HG03520 (cell line): Measurements from ENCODE around the gene EARS2.
A peak's percentile ranks its signal among the peaks of the same experiment; 100 is the strongest.
"Not testable (repeated sequence)": the region's sequence is repeated elsewhere in the genome, so short reads cannot be mapped to it uniquely, and the experiment has no call there.

Source experiments
- ATAC-seq: cut with Tn5 transposase; IDR thresholded peaks from one replicate; pipeline ENCODE4 v1.9.1; 2021; ENCODE audit warnings: mild to moderate bottlenecking, moderate library complexity; ENCODE audit not compliant: unreplicated experiment

The EARS2 gene

DNA sequence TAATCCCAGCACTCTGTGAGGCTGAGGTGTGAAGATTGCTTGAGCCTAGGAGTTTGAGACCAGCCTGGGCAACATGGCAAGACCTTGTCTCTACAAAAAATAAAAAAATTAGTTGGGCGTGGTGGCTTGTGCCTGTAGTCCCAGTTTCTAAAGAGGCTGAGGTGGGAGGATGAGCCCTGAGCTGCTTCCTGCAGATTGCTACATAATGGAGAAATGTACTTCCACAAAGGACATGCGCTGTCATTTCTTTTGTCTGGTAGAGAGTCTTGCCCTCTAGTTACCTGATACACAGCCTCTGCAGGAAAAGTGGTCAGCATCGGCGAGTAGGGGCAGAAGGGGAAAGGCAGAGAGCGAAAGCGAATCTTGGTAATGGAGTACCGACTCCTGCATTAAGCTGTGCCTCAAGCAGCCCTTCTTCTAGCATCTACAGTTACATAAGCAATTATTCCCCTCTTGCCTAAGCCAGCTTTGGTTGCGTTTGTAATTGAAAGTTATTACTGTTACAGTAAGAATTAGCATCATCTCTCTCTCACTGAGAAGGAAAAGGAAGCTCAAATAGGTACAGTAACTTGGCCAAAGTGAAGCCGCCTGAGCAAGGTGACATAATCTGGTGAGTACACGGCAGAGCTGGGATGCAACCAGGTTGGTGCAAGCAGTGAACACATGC is 28.4 kb downstream of the EARS2 start:
- ATAC-seq: no peak

DNA sequence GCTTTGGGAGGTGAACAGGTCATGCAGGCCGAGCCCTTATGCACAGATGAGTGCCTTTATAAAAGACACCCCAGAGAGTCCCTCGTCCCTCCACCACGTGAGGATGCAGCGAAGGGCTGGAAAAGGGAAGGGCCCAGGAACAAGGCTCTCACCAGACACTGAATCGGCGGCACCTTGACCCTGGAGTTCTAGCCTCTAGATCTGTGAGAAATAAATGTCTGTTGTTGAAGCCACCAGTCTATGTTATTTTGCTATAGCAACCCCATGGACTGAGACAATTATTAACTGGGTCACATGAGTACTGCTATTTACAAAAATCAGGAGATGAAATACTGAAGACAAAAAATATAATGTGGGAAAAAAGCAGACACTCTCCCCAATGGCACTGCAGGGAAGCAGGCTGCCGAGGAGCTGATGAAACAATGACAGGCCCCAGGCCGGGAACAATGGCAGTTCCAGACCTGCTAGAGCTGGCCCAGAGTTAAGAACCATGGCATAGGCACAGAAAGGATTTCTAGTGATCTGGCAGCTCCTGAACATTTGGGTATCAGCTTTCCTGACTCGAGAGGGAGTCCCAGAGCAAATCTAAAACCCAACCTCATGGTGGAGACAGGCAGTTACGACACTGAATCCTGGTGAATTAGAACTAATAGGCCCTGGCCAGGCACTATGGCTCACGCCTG is 29.0 kb downstream of the EARS2 start:
- no peak for ATAC-seq

DNA sequence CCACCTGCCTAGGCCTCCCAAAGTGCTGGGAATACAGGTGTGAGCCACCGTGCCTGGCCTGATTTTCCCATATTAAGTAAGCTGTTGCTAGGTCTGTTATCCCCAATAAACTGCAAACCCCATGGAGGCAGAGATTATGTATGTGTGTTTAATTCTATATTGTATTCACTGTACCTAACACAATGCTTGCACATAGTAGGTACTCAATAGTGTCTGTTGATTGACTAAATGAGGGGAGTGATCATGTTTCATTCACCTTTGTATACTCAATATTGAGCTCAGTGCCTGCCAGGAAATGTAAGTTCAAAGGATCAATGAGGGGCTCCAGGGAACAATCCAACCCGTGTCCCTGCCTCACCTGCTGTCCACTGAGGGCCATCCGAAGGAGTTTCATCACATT is 32.3 kb downstream of the EARS2 start:
- ATAC-seq: no peak

DNA sequence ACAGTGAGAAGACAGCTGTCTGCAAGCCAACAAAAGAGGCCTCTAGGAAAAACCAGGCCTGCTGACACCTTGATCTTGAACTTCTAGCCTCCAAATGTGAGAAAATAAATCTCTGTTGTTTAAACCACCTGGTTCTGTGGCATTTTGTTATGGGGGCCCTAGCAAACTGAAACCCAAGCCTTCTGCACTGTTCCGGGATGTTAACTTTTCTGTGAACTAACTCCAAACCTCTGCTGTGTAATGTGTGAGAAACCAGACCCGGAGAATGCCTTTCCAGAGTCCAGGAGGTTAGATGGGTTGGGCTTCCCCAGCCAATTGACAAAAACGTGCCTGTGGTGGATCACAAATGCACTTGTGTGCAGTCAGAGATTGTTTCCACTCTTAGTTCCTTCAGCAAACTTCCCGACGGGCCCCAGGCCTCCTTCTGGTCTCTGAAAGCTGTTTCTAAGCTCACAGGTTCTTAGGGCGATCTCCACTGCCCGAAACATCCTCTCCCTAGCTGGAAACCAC is 33.2 kb downstream of the EARS2 start:
- no peak for ATAC-seq

DNA sequence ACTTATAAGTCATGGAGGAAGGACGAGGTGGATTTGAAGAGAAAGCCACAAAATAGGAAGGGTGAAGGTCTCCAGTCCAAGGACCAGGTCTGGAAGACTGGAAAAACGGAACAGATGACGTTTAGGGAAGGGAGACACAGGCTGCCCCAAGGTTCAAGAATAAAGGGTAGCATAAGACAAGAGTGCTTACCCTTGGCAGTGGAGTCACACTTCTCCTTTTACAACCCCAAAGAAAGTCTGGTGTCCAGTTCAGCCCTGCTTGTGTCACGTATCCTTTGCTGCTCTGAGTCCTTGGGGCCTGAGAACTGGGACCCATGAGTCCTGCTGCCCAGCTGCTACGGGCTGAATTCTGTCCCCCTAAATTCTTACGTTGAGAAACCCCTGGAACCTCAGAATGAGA is 33.8 kb downstream of the EARS2 start:
- no peak for ATAC-seq

DNA sequence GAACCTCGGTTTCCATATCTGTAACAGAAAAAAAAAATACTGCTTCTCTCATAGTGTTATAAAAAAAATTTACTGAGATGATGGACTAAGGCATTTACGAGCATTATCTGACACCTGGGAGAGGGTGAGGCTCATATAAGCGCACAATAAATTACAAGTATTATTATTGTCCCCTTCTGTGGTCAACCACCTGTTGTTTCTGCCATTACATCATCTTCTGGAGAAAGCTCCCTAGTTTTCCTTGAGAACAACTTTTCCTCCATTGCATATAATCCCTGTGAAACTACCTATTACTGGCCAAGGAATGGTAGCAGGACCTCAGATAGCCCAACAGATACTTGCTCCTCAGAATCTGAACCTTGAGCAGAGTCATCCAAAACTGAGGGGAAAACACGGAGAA is 35.2 kb downstream of the EARS2 start:
- no peak for ATAC-seq

DNA sequence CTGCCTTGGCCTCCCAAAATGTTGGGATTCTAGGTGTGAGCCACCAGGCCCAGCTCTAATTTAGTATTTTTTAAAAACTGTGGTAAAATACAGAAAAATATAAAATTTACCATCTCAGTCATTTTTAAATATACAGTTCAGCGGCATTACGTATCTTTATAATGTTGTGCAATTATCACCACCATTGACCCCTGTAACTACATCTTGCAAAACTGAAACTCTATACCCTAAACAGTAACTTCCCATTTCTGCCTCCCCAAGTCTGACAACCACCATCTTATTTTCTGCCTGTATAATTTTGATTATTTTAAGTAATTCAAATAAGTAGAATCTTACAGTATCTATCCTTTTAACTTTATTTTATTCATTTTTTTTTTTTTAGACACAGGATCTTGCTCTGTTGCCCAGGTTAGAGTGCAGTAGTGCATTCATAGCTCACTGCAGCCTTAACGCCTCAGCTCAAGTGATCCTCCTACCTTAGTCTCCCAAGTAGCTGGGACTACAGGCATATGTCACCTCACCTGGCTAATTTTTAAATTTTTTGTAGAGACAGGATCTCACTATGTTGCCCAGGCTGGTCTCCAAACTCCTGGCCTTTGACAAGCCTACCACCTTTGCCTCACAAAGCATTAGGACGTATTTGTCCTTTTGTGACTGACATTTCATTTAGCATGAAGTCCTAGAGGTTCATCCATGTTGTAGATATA is 36.0 kb downstream of the EARS2 start:
- no peak for ATAC-seq

DNA sequence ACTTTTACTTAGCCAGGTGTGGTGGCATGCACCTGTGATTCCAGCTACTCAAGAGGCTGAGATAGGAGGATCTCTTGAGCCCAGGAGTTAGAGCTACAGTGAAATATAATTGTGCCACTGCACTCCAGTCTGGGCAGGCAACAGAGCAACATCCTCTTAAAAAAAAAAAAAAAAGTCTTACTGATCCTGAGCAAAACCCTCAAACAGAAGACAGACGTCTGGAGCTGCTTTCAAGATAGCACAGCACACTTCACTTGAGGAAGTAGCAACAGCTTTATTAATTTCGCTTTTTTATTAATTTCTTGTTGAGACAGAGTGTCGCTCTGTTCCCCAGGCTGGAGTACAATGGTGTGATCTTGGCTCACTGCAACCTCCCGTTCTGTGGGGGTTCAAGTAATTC is 36.6 kb downstream of the EARS2 start:
- ATAC-seq: no peak

DNA sequence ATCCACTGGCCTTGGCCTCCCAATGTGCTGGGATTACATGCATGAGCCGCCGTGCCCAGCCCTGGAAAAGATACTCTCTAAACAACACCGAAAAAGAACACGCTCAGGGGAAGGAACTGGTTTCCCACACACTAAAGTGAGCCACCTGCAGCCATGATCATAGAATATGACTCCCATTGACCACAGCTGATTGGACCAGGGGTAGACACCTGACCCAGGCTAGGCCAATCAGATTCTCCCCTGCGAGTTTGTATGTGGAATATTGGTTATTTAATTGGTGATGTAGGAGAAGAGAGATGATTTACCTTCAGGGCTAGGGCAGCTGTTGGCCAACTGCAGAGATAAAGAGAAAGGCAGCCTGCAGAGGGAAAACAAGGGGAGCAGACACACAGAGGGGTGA is 37.9 kb downstream of the EARS2 start:
- ATAC-seq: no peak

DNA sequence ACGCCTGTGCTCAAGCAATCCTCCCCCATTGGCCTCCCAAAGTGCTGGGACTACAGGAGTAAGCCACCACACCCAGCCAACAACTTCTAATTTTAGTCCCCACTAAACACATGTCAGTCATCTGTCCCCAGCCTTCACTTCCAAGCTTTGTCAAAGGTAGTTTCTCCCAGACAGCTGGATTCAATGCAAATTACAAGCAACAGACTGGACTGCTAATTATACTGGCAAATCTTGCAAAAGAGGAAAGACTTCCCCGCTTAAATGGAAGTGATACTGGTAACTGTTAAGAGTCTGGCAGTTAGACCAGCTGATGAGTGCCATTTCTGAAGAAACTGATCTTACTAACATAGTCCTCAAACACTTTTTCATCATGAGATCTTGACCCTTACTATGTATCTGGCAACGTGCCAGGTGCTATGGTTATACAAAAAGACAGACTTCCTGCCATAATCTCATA is 38.7 kb downstream of the EARS2 start:
- ATAC-seq: no peak

DNA sequence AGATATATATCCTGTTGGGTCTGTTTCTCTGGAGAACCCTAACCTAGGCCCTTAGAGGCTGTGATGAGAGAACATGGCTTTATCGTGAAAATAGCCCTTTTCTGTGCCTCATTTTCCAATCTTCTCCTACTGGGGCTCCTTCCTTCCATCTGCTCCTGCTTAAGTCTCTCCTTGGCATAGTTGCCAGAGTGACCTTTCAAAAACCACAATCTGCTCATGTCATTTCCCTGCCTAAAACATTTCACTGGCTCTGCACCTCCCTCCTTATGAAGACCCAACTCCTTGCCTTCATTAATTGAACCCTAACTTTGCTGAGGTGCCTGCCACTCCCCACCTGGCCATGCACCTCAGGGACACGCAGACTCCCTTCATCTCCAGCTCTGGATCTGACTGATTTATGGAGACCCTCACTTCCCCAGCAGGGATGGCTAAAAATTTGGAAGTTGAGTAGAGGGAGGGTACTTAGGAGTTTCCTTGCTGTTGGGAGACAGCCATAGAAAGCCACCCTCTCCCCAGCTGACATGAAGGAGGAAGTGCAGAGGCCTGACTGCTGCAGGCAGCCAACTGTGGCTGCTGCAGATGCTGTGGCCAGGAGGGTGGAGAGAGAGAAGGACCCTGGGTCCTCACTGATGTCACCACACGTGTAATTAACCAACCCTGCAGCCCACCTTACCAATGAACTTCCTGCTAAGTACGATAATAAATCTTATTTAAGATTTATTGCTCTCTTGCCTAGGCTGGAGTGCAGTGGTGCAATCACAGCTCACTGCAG is 40.6 kb downstream of the EARS2 start:
- no peak for ATAC-seq

DNA sequence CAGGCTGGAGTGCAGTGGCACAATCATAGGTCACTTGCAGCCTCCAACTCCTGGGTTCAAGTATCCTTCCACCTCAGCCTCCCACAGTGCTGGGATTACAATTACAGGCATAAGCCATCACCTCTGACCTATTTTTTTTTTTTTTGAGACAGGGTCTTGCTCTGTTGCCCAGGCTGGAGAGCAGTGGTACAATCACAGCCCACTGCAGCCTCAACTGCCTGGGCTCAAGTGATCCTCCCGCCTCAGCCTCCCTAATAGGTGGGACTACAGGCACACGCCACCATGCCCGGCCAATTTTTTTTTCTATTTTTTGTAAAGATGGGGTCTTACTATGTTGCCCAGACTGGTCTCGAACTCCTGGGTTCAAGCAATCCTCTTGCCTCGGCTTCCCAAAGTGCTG is 41.3 kb downstream of the EARS2 start:
- no peak for ATAC-seq

DNA sequence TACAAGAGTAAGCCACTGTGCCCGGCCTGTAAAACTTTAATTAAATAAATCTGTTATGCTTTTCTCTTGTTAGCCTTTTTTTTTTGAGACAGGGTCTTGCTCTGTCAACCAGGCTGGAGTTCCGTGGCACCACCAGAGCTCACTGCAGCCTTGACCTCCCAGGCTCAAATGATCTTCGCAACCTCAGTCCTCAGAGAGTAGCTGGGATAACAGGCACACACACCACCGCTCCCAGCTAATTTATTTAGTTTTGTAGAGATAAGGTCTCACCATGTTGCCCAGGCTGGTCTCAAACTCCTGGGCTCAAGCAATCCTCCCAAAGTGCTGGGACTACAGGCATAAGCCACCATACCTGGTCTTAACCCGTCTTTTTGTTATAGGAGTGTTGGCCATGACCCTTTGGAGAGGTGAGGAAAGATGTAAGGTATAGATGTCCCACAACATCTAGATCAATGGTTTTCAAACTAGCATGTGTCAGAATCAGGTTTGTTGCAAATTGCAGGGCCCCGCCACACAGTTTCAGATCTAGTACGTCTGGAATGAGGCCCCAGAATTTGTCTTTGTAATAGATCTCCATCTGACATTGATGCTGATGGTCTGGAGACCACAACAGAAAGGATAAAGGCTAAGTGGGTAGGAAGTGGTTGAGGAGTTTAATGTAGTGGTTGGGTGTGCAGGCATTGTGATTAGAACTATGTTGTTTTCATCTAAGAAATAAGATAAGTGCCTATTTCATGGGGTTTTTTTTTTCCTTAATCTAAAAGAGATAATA is 42.6 kb downstream of the EARS2 start:
- no peak for ATAC-seq

DNA sequence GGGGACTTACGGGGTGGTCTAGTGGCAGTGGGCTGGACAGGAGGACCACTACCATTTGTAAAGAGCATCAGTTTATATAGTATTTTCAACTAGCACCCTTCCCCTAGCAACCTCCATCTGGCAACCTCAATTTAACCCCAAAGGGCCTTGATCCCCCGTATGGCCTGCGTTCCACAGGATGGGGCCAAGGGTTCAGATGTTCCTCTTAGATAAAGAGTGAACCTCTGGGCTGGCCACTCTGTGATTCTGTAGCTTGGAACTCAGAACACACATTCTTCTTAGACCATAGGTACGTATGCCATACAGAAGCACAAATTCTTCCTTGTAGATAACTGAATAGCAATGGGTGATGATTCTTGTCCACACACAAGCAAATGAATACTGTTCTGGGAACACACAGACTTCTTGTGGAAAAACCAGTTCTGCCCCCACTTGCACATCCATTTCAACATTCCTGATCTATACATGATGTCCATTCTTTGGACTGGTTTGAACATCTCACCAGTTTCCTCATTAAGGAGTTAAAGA is 44.9 kb downstream of the EARS2 start:
- no peak for ATAC-seq

DNA sequence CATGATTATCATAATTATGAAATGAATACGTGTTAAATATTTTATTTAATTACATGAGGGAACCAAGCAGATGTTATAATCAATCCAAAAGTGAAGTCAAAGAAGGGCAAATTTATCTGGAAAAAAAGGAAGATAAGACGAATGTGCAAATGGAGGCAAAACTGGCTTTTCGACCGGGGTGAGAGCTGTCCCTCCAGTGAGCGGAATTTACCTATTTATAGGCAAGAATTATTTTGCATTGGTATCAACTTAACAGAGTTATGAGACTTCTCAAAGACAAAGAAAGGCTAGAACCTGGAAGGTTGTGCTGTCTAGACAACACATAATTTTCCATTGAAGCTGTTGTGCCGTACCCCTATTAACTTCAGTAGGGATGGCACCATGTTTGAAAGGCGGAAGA is 45.4 kb downstream of the EARS2 start:
- ATAC-seq: no peak

DNA sequence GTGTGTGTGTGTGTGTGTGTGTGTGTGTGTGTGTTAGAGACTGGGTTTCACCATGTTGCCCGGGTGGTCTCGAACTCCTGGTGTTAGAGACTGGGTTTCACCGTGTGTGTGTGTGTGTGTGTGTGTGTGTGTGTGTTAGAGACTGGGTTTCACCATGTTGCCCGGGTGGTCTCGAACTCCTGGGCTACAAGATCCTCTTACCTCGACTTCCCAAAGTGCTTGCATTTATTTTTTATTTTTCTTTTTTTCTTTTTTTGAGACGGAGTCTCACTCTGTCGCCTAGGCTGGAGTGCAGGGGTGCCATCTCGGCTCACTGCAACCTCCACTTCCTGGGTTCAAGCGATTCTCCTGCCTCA is 46.3 kb downstream of the EARS2 start:
- ATAC-seq: not testable (repeated sequence)

DNA sequence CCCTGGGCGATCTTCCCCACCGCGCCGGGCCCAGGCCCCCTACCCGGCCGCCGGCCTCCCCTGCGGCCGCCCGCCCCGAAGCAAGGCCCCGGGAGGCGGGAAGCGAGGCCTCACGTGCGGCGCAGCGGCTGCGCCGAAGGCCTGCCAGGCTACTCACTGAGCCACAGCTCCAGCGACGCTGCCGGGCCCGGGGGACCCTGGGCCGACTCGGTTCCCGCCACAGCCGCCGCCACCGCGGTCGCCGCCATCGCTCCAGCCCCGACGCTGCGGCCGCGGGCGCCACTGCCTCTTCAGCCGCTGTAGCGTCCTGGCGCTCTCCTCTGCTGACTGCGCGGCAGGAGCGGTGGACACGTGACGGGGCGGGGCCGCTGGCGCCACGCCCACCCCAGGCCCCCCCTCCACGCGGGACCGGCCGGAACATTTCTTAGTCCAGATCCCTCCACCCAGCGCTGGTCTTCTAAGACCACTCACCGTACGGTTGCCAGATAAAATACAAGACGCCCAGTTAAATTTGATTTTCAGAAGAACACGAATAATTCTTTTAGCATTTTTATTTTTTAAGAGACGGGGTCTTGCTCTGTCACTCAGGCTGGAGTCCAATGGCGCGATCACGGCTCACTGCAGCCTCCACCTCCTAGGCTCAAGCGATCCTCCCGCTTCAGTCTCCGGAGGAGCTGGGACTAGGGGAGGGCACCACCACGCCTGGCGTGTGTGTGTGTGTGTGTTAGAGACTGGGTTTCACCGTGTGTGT is 46.8 kb downstream of the EARS2 start, which contains the start of gene GGA2:
TSS of gene GGA2 (minus strand) at position 331 of the 751 bp plus-strand sequence. CDS start at position 248, 83 bp downstream.
- peak; percentile 64 for ATAC-seq

DNA sequence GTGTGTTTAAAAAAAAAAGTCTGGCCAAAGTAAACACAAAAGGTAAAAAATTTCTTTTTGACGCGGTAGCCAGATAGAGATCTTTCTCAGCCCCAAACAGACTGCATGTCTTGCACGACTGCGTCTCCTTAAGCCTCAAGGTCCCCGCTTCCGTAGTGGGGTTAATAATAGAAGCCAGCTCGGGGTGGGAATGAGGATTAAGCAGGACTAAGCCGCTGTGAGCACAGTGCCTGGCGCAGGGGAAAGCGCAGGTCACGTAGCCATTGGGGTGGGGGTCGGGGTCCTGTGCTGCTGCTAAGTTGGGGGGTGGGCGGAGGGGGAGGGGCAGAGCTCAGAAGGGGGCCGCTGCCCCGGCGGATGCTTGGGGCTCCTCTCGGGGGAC is 47.4 kb downstream of the EARS2 start:
- no peak for ATAC-seq

DNA sequence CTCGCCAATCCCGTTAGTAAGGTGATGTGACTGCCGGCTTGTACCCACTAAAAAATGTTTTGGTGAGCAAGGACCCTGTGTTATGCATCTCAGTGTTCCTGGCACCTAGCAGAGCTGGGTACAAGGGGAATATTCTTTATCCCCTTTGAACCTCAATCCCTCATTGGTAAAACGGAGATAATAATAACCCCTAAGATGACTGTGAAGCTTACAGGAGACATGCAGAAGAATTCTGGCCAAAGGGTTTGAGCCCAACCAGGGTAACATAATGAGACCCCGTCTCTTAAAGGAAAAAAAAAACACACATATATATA is 47.8 kb downstream of the EARS2 start:
- ATAC-seq: no peak
